HL-60 (cell line): Measurements from ENCODE around the gene TMPRSS4.

Experiments used
- DNase-seq, 2 experiments: peaks; one replicate each; pipeline ENCODE4 v3.0.0-alpha.2; 2010 to 2020; ENCODE audit warnings: low read depth in 1 of 2, low spot score in 1 of 2
- H3K27ac ChIP-seq: fragments of 250-450 bp; sonication (Bioruptor Pico); replicated peaks from 2 replicates; pipeline ENCODE4 v1.5.1; 2020; ENCODE audit warnings: mild to moderate bottlenecking, moderate library complexity
- H3K27me3 ChIP-seq: fragments of 250-450 bp; sonication (Bioruptor Pico); 2 replicates; pipeline ENCODE4 v1.5.1; 2021; ENCODE audit warnings: mild to moderate bottlenecking, moderate library complexity; ENCODE audit not compliant: insufficient read depth, poor library complexity, severe bottlenecking
- H3K4me3 ChIP-seq: replicated peaks from 2 replicates; pipeline ENCODE4 v1.5.1; 2011; ENCODE audit warnings: mild to moderate bottlenecking, control low read depth, low read length; ENCODE audit not compliant: insufficient read depth
- GABPA ChIP-seq: IDR thresholded peaks from 2 replicates; pipeline ENCODE4 v1.6.1; 2012; ENCODE audit warnings: low read depth
- POLR2AphosphoS5 ChIP-seq: IDR thresholded peaks from 2 replicates; pipeline ENCODE4 v1.6.1; 2012; ENCODE audit warnings: low read depth
- REST ChIP-seq: IDR thresholded peaks from 2 replicates; pipeline ENCODE4 v1.6.1; 2012; ENCODE audit warnings: low read depth; ENCODE audit not compliant: insufficient replicate concordance
- SPI1 ChIP-seq: IDR thresholded peaks from 2 replicates; pipeline ENCODE4 v1.6.1; 2012; ENCODE audit warnings: low read depth, mild to moderate bottlenecking, borderline replicate concordance
- TF ChIP-seq, protein P1 (sequence below): IDR thresholded peaks from one replicate; pipeline ENCODE4 v1.5.1; 2011; ENCODE audit warnings: low read length, control low read depth, inconsistent platforms; ENCODE audit not compliant: insufficient read depth

Gene TMPRSS4

GRCh38 chr11:118139578-118139977 is 62.7 kb downstream of the TMPRSS4 start:
- no peak for TF ChIP-seq GABPA
- no peak for TF ChIP-seq POLR2AphosphoS5
- TF ChIP-seq, protein P1, sequence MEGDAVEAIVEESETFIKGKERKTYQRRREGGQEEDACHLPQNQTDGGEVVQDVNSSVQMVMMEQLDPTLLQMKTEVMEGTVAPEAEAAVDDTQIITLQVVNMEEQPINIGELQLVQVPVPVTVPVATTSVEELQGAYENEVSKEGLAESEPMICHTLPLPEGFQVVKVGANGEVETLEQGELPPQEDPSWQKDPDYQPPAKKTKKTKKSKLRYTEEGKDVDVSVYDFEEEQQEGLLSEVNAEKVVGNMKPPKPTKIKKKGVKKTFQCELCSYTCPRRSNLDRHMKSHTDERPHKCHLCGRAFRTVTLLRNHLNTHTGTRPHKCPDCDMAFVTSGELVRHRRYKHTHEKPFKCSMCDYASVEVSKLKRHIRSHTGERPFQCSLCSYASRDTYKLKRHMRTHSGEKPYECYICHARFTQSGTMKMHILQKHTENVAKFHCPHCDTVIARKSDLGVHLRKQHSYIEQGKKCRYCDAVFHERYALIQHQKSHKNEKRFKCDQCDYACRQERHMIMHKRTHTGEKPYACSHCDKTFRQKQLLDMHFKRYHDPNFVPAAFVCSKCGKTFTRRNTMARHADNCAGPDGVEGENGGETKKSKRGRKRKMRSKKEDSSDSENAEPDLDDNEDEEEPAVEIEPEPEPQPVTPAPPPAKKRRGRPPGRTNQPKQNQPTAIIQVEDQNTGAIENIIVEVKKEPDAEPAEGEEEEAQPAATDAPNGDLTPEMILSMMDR, result no peak
- no peak for TF ChIP-seq SPI1
- TF ChIP-seq REST, result no peak
- H3K4me3 ChIP-seq, result no peak overlapping the region
- H3K27ac ChIP-seq, result no peak overlapping the region
- H3K27me3 ChIP-seq, result no peaks in the 10 kb centered on the region
- no peak for DNase-seq

DNA sequence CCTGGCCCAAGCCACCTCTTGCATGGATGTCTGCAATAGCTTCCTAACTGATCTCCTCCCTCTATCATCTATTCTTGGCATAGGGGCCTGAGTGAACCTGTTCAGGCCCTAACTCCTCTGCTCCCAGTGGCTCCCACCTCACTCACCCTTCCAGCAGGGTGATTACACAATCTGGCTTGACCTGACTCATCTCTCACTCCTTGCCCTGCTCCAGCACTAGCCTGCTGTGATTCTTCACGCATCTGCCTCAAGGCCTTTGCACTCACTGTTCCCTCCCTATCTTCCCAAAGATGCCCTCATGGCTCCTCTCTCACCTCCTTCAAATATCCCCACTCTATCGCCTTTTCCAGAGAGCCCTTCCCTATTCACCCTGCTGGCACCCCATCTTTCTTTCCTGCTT is 65.2 kb downstream of the TMPRSS4 start:
- H3K27me3 ChIP-seq, result no peaks in the 10 kb centered on the region
- H3K4me3 ChIP-seq, result no peak overlapping the region
- TF ChIP-seq, protein P1, result no peak
- TF ChIP-seq GABPA, result no peak
- no peak for TF ChIP-seq POLR2AphosphoS5
- TF ChIP-seq REST, result no peak
- no peak for TF ChIP-seq SPI1
- no peak overlapping the region for H3K27ac ChIP-seq
- peak in 1 of 2 experiments; percentile 39 for DNase-seq

GRCh38 chr11:118142809-118143208 is 65.9 kb downstream of the TMPRSS4 start:
- Histone ChIP-seq H3K27ac (no peak overlapping the region), H3K27me3 (no peaks in the 10 kb centered on the region), H3K4me3 (no peak overlapping the region)
- DNase-seq, result peak; percentile 87 to 92
- TF ChIP-seq POLR2AphosphoS5 (no peak), REST (no peak), GABPA (no peak), SPI1 (peak; percentile 98)
- TF ChIP-seq, protein P1, result no peak
